Measurements from ENCODE around the gene EMD.

- TF ChIP-seq ZNF484 (CRISPR knock-in tag; IDR thresholded peaks at IDR 0.05; ENCODE audit: borderline replicate concordance, low read depth), result no peak
- no peak for TF ChIP-seq FOXC1 (CRISPR knock-in tag; IDR thresholded peaks at IDR 0.05; ENCODE audit: borderline replicate concordance)
- TF ChIP-seq ZFAT (CRISPR knock-in tag; conservative IDR thresholded peaks at IDR 0.05), result no peak
- TF ChIP-seq ZNF138 (CRISPR knock-in tag; IDR thresholded peaks at IDR 0.05; ENCODE audit: low read depth), result no peak
- no peak for TF ChIP-seq FOXK1 (CRISPR knock-in tag; IDR thresholded peaks at IDR 0.05; ENCODE audit: borderline replicate concordance, low read depth)
- no peak for TF ChIP-seq MTF2 (CRISPR knock-in tag; IDR thresholded peaks at IDR 0.05; ENCODE audit: borderline replicate concordance)
- TF ChIP-seq CREM (IDR thresholded peaks at IDR 0.05), result no peak
- no peak for TF ChIP-seq CREM (CRISPR knock-in tag; IDR thresholded peaks at IDR 0.05)
Observed at GRCh38 chrX:154401918-154402621, 23.0 kb downstream of the EMD start.
